ENCODE results near the gene RGS6.

RGS6 gene

GRCh38 chr14:72081137-72081536 is 148.9 kb downstream of the RGS6 start:
- no peak for DNase-seq (ENCODE audit: low spot score)

GRCh38 chr14:72084935-72085334 is 152.7 kb downstream of the RGS6 start:
- no peak for DNase-seq (ENCODE audit: low spot score)

DNA sequence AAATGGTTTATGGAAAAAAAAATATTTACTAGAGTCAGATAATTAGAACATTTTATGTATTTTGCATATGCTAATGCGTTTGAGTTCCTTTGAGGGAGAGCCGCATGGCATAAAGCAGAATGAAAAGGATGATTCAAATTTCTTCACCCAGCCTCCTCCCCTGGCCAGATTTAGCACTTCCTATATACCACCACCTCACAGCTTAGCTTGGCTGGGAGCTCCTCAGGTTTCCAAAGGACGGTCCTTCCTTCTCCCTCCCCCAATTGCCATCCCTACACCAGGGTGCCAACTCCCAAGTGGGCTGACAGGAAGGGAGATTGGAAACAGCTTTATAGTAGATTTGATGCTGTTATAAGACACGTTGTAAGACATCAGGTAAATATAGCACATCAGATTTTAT is 157.4 kb downstream of the RGS6 start:
- DNase-seq (ENCODE audit: low spot score), result no peak

DNA sequence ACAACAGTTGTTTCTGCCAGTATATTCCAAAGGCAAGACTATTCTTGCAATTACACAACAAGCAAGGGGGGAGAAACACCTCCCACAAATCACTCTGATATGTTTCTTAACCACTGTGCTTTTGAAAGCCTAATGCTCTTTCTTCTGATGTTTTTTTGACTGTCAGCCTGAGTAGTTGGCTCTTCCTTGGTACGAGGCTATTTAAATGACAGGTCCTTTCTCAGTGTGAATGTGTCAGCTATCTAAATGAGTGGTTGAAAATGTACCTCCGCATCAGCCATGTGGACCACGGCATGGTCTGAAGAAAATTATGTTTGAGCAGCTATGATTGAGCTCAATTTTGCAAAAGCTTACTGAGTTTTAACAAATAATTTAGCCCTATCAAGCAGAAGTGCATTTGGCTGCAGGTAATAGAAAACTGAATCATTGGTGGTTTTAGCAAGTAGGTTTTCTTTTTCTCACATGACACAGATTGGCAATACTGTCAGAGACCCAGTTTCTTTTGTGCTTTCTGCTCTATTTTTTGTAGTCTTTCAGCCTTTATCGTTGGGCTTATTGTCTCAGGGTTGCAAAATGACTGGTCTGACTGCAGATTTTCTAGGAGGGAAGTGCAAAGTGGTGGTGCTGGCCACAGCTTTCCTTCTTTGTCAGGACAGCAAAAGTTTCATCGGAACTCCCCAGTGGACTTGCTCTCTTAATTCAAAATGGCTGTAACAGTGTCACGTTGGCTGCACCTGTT is 162.8 kb downstream of the RGS6 start:
- no peak for DNase-seq (ENCODE audit: low spot score)

DNA sequence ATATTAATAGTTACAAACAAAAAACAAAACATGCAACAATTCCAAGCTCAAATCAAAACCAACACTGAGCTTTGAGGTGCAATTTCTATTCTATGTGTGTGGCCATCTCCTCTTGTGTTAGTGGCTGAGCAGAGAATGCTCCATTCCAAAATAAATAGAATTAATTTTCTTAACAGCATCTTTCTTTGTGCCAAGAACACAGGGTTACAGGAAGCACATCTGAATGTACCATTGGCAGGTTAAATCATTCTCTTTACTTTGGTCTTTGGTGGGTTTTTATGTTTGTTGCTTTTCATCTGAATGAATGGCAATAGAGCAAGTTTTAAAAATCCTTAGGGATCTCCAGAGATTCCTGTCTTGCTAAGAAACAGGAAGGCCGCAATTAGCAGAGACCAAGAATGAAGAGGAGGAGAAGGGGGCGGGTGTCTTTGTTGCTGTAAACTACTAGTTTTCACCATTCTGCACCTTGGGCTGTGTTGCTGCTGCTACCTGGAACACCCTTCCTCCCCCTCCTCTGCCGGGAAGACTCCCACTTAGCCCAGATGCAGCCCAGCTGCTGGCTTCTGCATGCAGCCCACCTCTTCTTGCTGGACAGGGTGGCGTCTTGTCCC is 165.0 kb downstream of the RGS6 start:
- DNase-seq (ENCODE audit: low spot score), result no peak

DNA sequence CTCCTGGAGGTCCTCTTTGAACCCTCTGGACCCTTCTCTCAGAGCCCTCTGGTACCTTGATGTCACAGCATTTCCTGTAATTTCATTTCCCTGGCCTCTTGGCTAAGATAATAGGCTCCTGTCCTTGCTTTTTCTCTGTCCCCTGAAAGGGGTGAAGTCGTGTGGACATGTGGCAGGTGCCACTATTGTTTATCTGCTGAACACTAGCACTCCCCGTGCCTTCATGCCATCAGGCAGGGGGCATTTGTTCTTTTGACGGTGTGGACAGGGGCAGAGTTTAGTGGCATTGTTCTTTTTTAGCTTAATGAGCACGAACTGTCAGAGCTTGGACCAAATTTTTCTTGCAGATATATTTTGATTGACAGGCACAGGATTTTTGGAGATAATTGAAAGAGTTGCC is 166.0 kb downstream of the RGS6 start:
- DNase-seq (ENCODE audit: low spot score), result no peak

DNA sequence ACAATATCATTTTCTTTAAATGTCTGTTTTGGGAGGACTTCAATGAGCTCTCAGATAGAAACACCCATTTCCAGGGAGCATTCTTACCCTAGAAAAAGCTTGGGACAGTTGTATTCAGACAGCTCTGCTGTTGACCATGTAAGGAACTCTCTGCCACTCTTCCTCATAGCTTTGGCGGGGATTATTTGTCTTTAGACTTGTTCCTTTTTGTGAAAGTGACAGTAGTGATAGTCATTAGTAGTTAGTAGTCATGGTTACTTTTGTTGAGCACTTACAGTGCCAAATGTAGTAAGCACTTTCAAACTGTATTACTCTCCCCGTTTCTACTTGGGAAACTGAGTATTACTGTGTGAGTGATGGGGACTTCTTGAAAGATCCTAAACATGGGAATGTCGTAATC is 167.3 kb downstream of the RGS6 start:
- DNase-seq (ENCODE audit: low spot score), result no peak

DNA sequence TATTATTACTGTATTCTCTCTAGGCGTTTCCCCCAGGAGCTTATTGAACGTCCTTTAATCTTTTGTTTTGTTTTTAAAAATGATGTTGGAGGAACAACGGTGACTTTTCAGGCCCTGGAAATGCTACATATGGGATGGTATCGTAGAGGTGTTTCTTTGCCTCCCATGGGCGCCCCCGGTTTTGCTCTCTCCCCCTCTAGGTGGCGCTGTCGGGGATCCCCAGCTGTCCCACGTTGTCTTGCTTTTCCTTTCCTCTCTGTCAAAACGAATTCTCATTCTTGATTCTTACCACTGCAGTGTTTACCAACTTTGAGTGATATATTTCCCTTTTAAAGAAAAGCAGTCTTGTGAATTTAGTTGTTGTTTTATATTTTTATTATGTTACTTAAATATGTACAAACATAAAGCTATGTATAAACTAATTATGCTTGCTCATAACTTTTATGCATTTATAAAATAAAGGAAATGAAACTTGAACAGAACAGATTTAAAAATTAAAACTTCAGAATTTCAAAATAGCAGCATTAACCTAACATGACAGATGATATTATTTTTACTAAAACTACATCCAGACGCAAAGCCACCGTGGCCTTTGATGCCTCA is 171.9 kb downstream of the RGS6 start:
- no peak for DNase-seq (ENCODE audit: low spot score)

GRCh38 chr14:72111911-72112310 is 179.7 kb downstream of the RGS6 start:
- DNase-seq (ENCODE audit: low spot score), result no peak

DNA sequence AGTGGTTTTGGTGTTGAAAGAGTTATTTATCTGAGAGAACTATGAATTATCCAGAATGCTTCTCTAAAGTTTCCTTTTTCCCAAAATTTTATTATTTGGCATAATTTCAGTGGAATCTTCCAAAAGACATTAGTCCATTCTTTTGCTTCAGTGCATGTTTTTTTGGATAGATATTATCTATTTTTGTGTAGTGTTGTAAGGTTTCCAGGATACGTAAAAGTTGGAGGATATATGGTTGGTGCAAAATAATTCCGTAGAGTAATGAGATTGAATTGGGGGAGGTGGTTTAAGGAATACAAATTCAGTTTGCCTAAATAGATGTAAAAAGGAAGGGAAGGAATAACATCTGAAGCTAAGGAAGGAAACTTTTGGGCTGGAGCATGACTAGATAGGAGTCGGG is 186.6 kb downstream of the RGS6 start:
- DNase-seq (ENCODE audit: low spot score), result no peak

GRCh38 chr14:72120315-72120714 is 188.1 kb downstream of the RGS6 start:
- no peak for DNase-seq (ENCODE audit: low spot score)

DNA sequence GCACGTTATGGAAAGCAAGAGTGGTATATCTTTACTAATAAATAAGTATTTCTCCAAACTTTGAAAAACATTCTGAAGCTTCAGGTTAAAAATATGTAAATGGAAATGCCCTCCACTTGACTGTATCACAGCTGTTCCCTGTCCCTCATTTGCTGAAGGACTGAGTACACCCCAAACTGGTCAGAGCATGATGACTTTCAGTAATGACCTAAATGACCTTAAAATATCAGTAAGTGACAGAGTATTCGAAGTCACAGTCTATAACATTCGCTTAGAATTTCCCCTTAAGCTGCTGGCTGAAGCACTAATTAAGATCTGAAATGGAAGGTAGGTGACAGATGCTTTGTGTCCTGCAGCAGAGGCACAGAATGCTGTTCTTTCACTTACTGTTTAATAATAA is 191.5 kb downstream of the RGS6 start:
- no peak for DNase-seq (ENCODE audit: low spot score)

GRCh38 chr14:72124171-72124570 is 191.9 kb downstream of the RGS6 start:
- no peak for DNase-seq (ENCODE audit: low spot score)

DNA sequence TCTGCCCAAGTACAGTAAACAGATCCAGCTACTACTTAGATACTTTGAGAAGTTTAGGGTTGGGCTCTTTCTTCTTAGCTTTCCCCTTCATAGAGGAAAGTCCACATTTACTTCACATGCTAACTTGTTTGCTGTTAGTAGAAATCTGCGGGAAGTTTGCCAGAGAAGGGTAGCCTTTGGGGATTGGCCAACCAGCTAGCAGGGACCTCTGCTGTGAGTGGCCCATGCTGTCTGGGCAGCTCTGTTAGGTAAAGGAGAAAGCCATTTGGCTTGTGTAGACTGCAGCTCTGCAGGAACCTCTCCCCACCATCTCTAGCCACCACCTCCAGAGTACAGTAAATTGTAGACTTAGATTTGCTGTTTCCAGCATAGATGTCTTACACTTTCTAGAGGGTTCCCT is 193.9 kb downstream of the RGS6 start:
- no peak for DNase-seq (ENCODE audit: low spot score)

DNA sequence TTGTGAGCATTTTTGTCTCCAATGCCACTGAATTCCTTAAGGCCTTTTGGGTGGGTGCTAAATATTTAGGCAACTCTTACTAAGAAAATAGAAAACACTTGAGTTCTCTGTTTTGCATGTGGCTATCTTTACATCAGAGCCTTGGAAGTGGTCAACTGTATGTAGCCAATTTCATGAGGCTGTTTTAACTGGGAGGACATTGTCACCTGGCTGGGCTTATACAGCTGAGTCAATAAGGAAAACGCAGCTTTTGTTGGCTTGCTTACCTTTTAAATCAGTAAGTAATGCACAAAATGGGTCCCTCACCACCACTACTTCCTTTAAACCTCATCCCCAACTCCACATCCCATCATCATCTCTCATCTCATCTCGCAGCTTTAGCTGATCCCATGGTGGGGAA is 194.3 kb downstream of the RGS6 start:
- no peak for DNase-seq (ENCODE audit: low spot score)

- DNase-seq (ENCODE audit: low spot score), result no peak
These were observed 196.4 kb downstream of the RGS6 start for GRCh38 chr14:72128629-72129028.

DNA sequence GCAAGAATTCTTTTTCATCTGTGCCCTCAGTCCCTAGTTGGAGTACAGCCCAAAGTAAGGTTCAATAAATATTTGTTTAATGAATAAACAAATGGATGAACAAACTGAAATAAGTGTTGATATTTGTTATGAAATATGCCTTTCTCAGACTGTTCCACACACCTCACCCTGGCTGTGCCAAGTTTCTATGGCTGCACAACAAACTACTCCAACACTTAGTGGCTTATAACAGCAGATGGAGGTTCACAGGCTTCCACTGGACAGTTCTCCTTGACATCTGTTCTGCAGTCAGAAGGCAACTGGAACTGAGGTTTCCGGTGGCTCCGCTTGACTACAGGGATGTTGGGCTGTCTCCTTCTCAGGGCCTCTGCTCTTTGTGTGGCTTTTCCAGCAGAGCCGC is 197.1 kb downstream of the RGS6 start:
- DNase-seq (ENCODE audit: low spot score), result no peak

GRCh38 chr14:72141084-72141483 is 208.9 kb downstream of the RGS6 start:
- no peak for DNase-seq (ENCODE audit: low spot score)

- no peak for DNase-seq (ENCODE audit: low spot score)
These were observed 210.1 kb downstream of the RGS6 start for GRCh38 chr14:72142328-72142727.

GRCh38 chr14:72146241-72146640 is 214.0 kb downstream of the RGS6 start:
- no peak for DNase-seq (ENCODE audit: low spot score)

GRCh38 chr14:72154645-72155378 is 222.6 kb downstream of the RGS6 start:
- no peak for DNase-seq (ENCODE audit: low spot score)

DNA sequence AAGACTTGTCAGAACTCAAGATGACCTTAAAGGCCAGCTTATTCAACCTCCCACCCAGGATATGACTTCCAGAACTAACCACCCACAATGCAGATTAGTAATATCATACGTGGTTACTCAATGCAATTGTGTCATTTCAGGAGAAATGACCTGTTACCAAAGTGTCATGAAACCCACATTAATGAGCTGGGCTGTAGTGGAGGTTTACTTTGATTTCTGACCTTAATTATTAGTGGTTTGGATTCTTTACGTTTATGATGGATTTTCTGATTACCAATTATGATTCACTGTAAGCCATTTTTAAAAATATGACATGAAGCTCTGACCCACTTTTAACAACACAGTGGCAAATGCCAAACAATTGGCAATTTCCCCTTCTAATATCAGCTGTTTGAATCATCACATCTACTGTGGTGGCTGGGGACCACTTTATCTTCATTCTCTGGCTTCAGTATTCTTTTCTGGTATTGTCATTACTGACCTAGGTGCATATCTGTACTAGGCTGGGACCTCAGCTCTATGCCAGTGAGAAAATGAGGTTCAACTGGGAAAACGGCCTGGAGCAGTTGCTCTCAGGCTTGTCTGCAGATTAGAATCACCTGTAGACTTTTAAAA is 223.3 kb downstream of the RGS6 start:
- no peak for DNase-seq (ENCODE audit: low spot score)

Measured in left forelimb (tissue), 1 donor.